ENCODE data around the gene ATXN7L1. TPM values are rescaled to one million over a fixed set of nuclear protein-coding genes. Genes with fewer than 3 reads are reported as not detected.
"Not testable (repeated sequence)": the region's sequence is repeated elsewhere in the genome, so short reads cannot be mapped to it uniquely, and the experiment has no call there.

The ATXN7L1 gene
- total and polyA plus RNA-seq, 2 donors (not counting 1 experiment from before 2014, with no cell fraction given): 7.1 to 40.6 TPM

GRCh38 chr7:105712877-105713276, 163.5 kb downstream of the ATXN7L1 start:
- intact Hi-C loops (cut with micrococcal nuclease): no loop called here
- Histone ChIP-seq H3K36me3 (replicated peaks in 1 of 2; ENCODE audit: control extremely low read depth in 1 of 2, control insufficient read depth in 1 of 2, extremely low read depth in 1 of 2, insufficient read depth in 2 of 2, low read length in 1 of 2) (no peaks in the 10 kb centered on the region), H3K27me3 (replicated peaks in 1 of 4; ENCODE audit: control extremely low read depth in 1 of 4, control insufficient read depth in 3 of 4, insufficient read depth in 4 of 4, low read length in 3 of 4) (no peaks in the 10 kb centered on the region), H3K4me3 (ENCODE audit: control extremely low read depth in 1 of 5, extremely low read depth in 1 of 5, insufficient read depth in 1 of 5, low read depth in 2 of 5, low read length in 4 of 5) (no peak overlapping the region), H3K79me2 (ENCODE audit: control insufficient read depth, insufficient read depth, low read length) (no peaks in the 10 kb centered on the region), H3K9ac (ENCODE audit: low read length) (no peak overlapping the region), H2AFZ (ENCODE audit: insufficient read depth, low read depth, low read length, poor library complexity, severe bottlenecking) (no peak overlapping the region), H3K9me3 (ENCODE audit: control extremely low read depth in 1 of 3, control insufficient read depth in 2 of 3, insufficient read depth in 1 of 3, low read length in 2 of 3) (peaks cover 0 to 31% (median 29%) of the 10 kb centered on the region in 3 donors), H4K20me1 (ENCODE audit: control insufficient read depth, insufficient read depth, low read length, poor library complexity, severe bottlenecking) (no peaks in the 10 kb centered on the region), H3K4me1 (ENCODE audit: control insufficient read depth in 2 of 2, insufficient read depth in 2 of 2, low read length in 2 of 2) (no peaks in the 10 kb centered on the region), H3K4me2 (replicated peaks; ENCODE audit: low read depth, low read length, poor library complexity, severe bottlenecking) (no peak overlapping the region), H3K27ac (ENCODE audit: low read length in 2 of 2) (no peak overlapping the region)
- CTCF ChIA-PET: no interaction called here
- ATAC-seq (ENCODE audit: low read depth) (no peak), DNase-seq (no peak)
- POLR2A ChIA-PET: no interaction called here
- Mint-ChIP-seq H3K9me3 (ENCODE audit: insufficient read depth) (peaks cover 12% of the 10 kb centered on the region), H3K27me3 (no peaks in the 10 kb centered on the region), H3K4me1 (peaks cover 2% of the 10 kb centered on the region), H3K4me3 (no peak overlapping the region), H3K27ac (no peak overlapping the region)
- TF ChIP-seq CTCF (IDR thresholded peaks at IDR 0.05) (no peak), EZH2 (IDR thresholded peaks at IDR 0.05; ENCODE audit: borderline replicate concordance, insufficient read depth, low read depth, low read length, poor library complexity, severe bottlenecking) (no peak)
- WGBS (ENCODE audit: insufficient coverage): 80% methylated on average over 1 of the region's 3 CpGs

- Histone ChIP-seq H3K79me2 (ENCODE audit: control insufficient read depth, insufficient read depth, low read length) (no peaks in the 10 kb centered on the region), H4K20me1 (ENCODE audit: control insufficient read depth, insufficient read depth, low read length, poor library complexity, severe bottlenecking) (no peaks in the 10 kb centered on the region), H3K9ac (ENCODE audit: low read length) (no peak overlapping the region), H3K9me3 (ENCODE audit: control extremely low read depth in 1 of 3, control insufficient read depth in 2 of 3, insufficient read depth in 1 of 3, low read length in 2 of 3) (peaks cover 0 to 31% (median 29%) of the 10 kb centered on the region in 3 donors), H3K4me3 (ENCODE audit: control extremely low read depth in 1 of 5, extremely low read depth in 1 of 5, insufficient read depth in 1 of 5, low read depth in 2 of 5, low read length in 4 of 5) (no peak overlapping the region), H3K36me3 (replicated peaks in 1 of 2; ENCODE audit: control extremely low read depth in 1 of 2, control insufficient read depth in 1 of 2, extremely low read depth in 1 of 2, insufficient read depth in 2 of 2, low read length in 1 of 2) (no peaks in the 10 kb centered on the region), H3K27me3 (replicated peaks in 1 of 4; ENCODE audit: control extremely low read depth in 1 of 4, control insufficient read depth in 3 of 4, insufficient read depth in 4 of 4, low read length in 3 of 4) (no peaks in the 10 kb centered on the region), H2AFZ (ENCODE audit: insufficient read depth, low read depth, low read length, poor library complexity, severe bottlenecking) (no peak overlapping the region), H3K4me2 (replicated peaks; ENCODE audit: low read depth, low read length, poor library complexity, severe bottlenecking) (no peak overlapping the region), H3K4me1 (ENCODE audit: control insufficient read depth in 2 of 2, insufficient read depth in 2 of 2, low read length in 2 of 2) (no peaks in the 10 kb centered on the region), H3K27ac (ENCODE audit: low read length in 2 of 2) (no peak overlapping the region)
- ChIA-PET CTCF (no interaction called here), POLR2A (no interaction called here)
- ATAC-seq (ENCODE audit: low read depth) (no peak), DNase-seq (no peak)
- Mint-ChIP-seq H3K27me3 (peaks cover 5% of the 10 kb centered on the region), H3K4me3 (no peak overlapping the region), H3K27ac (no peak overlapping the region), H3K9me3 (ENCODE audit: insufficient read depth) (peaks cover 12% of the 10 kb centered on the region), H3K4me1 (peaks cover 5% of the 10 kb centered on the region)
- WGBS (ENCODE audit: insufficient coverage): 100% methylated on average over 3 of the region's 5 CpGs
- intact Hi-C loops (cut with micrococcal nuclease): no loop called here
- TF ChIP-seq CTCF (IDR thresholded peaks at IDR 0.05) (no peak), EZH2 (IDR thresholded peaks at IDR 0.05; ENCODE audit: borderline replicate concordance, insufficient read depth, low read depth, low read length, poor library complexity, severe bottlenecking) (no peak)
Observed at GRCh38 chr7:105711726-105712402, 164.5 kb downstream of the ATXN7L1 start.

GRCh38 chr7:105710720-105711119, 165.7 kb downstream of the ATXN7L1 start:
- H3K4me1 Mint-ChIP-seq; intact Hi-C loops (cut with micrococcal nuclease); DNase-seq; H3K4me1 ChIP-seq (ENCODE audit: control insufficient read depth in 2 of 2, insufficient read depth in 2 of 2, low read length in 2 of 2); H3K79me2 ChIP-seq (ENCODE audit: control insufficient read depth, insufficient read depth, low read length); ATAC-seq (ENCODE audit: low read depth); H3K4me3 Mint-ChIP-seq; H3K27me3 Mint-ChIP-seq; H2AFZ ChIP-seq (ENCODE audit: insufficient read depth, low read depth, low read length, poor library complexity, severe bottlenecking); POLR2A ChIA-PET; CTCF ChIA-PET; H3K36me3 ChIP-seq (replicated peaks in 1 of 2; ENCODE audit: control extremely low read depth in 1 of 2, control insufficient read depth in 1 of 2, extremely low read depth in 1 of 2, insufficient read depth in 2 of 2, low read length in 1 of 2); H3K4me3 ChIP-seq (ENCODE audit: control extremely low read depth in 1 of 5, extremely low read depth in 1 of 5, insufficient read depth in 1 of 5, low read depth in 2 of 5, low read length in 4 of 5); H4K20me1 ChIP-seq (ENCODE audit: control insufficient read depth, insufficient read depth, low read length, poor library complexity, severe bottlenecking); H3K27ac Mint-ChIP-seq; H3K4me2 ChIP-seq (replicated peaks; ENCODE audit: low read depth, low read length, poor library complexity, severe bottlenecking); H3K27me3 ChIP-seq (replicated peaks in 1 of 4; ENCODE audit: control extremely low read depth in 1 of 4, control insufficient read depth in 3 of 4, insufficient read depth in 4 of 4, low read length in 3 of 4); H3K27ac ChIP-seq (ENCODE audit: low read length in 2 of 2); H3K9ac ChIP-seq (ENCODE audit: low read length): not testable (repeated sequence)
- peaks cover 12% of the 10 kb centered on the region for H3K9me3 Mint-ChIP-seq (ENCODE audit: insufficient read depth)
- WGBS (ENCODE audit: insufficient coverage): 100% methylated on average over 1 of the region's 4 CpGs
- peaks cover 0 to 31% (median 29%) of the 10 kb centered on the region in 3 donors for H3K9me3 ChIP-seq (ENCODE audit: control extremely low read depth in 1 of 3, control insufficient read depth in 2 of 3, insufficient read depth in 1 of 3, low read length in 2 of 3)
